BLaER1 treated with 17β-estradiol and CSF1 and Interleukin-3, amounts not matched to agents 10 nM and 100 nM (cell line): ENCODE measurements around the gene CDADC1.
A peak's percentile ranks its signal among the peaks of the same experiment; 100 is the strongest.

Source experiments
- H3K27ac ChIP-seq, 11 experiments: shearing (Covaris generic); formaldehyde crosslinking; 2 replicates each; pipeline ENCODE4 v1.8.1; 2022
- H3K27me3 ChIP-seq, 11 experiments: shearing (Covaris generic); formaldehyde crosslinking; 2 replicates each; pipeline ENCODE4 v1.8.1; 2022
- H3K36me3 ChIP-seq, 11 experiments: shearing (Covaris generic); formaldehyde crosslinking; 2 replicates each; pipeline ENCODE4 v1.8.1; 2022
- H3K4me1 ChIP-seq, 10 experiments: shearing (Covaris generic); formaldehyde crosslinking; 2 replicates each; pipeline ENCODE4 v1.8.1; 2022
- H3K4me2 ChIP-seq, 11 experiments: shearing (Covaris generic); formaldehyde crosslinking; 2 replicates each; pipeline ENCODE4 v1.8.1; 2022
- H3K4me3 ChIP-seq, 10 experiments: shearing (Covaris generic); formaldehyde crosslinking; 2 replicates each; pipeline ENCODE4 v1.8.1; 2022
- H3K9ac ChIP-seq, 11 experiments: shearing (Covaris generic); formaldehyde crosslinking; 2 replicates each; pipeline ENCODE4 v1.8.1; 2022
- H3K9me3 ChIP-seq, 11 experiments: shearing (Covaris generic); formaldehyde crosslinking; replicated peaks in 1 of 11; 2 replicates each; pipeline ENCODE4 v1.8.1; 2022
- H4K20me1 ChIP-seq, 11 experiments: shearing (Covaris generic); formaldehyde crosslinking; 2 replicates each; pipeline ENCODE4 v1.8.1; 2022
- Cebpa-rat ChIP-seq, 11 experiments: shearing (Covaris generic); IDR thresholded peaks; 2 replicates each; pipeline ENCODE4 v1.8.1; 2022

Gene CDADC1

GRCh38 chr13:49310251-49310650, 62.5 kb downstream of the CDADC1 start:
- H3K36me3 ChIP-seq, result peaks cover 0 to 14% (median 4%) of the 10 kb centered on the region in 11 experiments; a peak in 6 of 22 replicates
- H3K27ac ChIP-seq, result no peak overlapping the region
- H3K4me2 ChIP-seq, result peak overlapping the region in 1 of 11 experiments; percentile 26; a peak in 3 of 22 replicates
- H4K20me1 ChIP-seq, result no peaks in the 10 kb centered on the region
- TF ChIP-seq Cebpa-rat (IDR thresholded peaks at IDR 0.05), result no peak
- H3K27me3 ChIP-seq, result no peaks in the 10 kb centered on the region
- no peaks in the 10 kb centered on the region for H3K9me3 ChIP-seq
- no peak overlapping the region for H3K4me3 ChIP-seq
- H3K9ac ChIP-seq, result no peak overlapping the region
- H3K4me1 ChIP-seq, result peaks cover 14 to 67% (median 35%) of the 10 kb centered on the region in 10 experiments

GRCh38 chr13:49311816-49312215, 64.1 kb downstream of the CDADC1 start:
- peaks cover 14 to 55% (median 25%) of the 10 kb centered on the region in 10 experiments for H3K4me1 ChIP-seq
- H3K9me3 ChIP-seq, result peaks cover 0 to 4% (median 0%) of the 10 kb centered on the region in 11 experiments; a peak in 3 of 22 replicates
- no peak overlapping the region for H3K27ac ChIP-seq
- no peak overlapping the region for H3K4me3 ChIP-seq
- no peaks in the 10 kb centered on the region for H4K20me1 ChIP-seq
- H3K36me3 ChIP-seq, result peaks cover 0 to 14% (median 4%) of the 10 kb centered on the region in 11 experiments; a peak in 6 of 22 replicates
- H3K27me3 ChIP-seq, result no peaks in the 10 kb centered on the region
- TF ChIP-seq Cebpa-rat (IDR thresholded peaks at IDR 0.05), result no peak
- no peak overlapping the region for H3K9ac ChIP-seq
- peak overlapping the region in 8 of 11 experiments; percentile 6 to 60 (median 34); a peak in 11 of 22 replicates for H3K4me2 ChIP-seq

- Histone ChIP-seq H3K4me1 (peaks cover 13 to 47% (median 23%) of the 10 kb centered on the region in 10 experiments), H3K9me3 (peaks cover 0 to 18% (median 6%) of the 10 kb centered on the region in 11 experiments; a peak in 7 of 22 replicates), H3K36me3 (peaks cover 0 to 20% (median 4%) of the 10 kb centered on the region in 11 experiments; a peak in 6 of 22 replicates), H3K4me2 (peak overlapping the region in 5 of 11 experiments; percentile 10 to 60 (median 46); a peak in 6 of 22 replicates), H3K4me3 (no peak overlapping the region), H3K9ac (peak overlapping the region in 2 of 11 experiments; percentile 11 to 36; a peak in 1 of 22 replicates), H3K27ac (no peak overlapping the region; a peak in 1 of 22 replicates), H3K27me3 (no peaks in the 10 kb centered on the region), H4K20me1 (no peaks in the 10 kb centered on the region)
- TF ChIP-seq Cebpa-rat (IDR thresholded peaks at IDR 0.05), result no peak
Measured at GRCh38 chr13:49314344-49314882, 66.7 kb downstream of the CDADC1 start.

- Histone ChIP-seq H3K9me3 (peaks cover 0 to 18% (median 6%) of the 10 kb centered on the region in 11 experiments; a peak in 7 of 22 replicates), H3K27me3 (no peaks in the 10 kb centered on the region), H3K4me1 (peaks cover 19 to 51% (median 30%) of the 10 kb centered on the region in 10 experiments), H4K20me1 (no peaks in the 10 kb centered on the region), H3K9ac (no peak overlapping the region), H3K36me3 (peaks cover 0 to 16% (median under 1%) of the 10 kb centered on the region in 11 experiments; a peak in 6 of 22 replicates), H3K4me2 (no peak overlapping the region), H3K4me3 (no peak overlapping the region), H3K27ac (no peak overlapping the region)
- no peak for TF ChIP-seq Cebpa-rat (IDR thresholded peaks at IDR 0.05)
Measured at GRCh38 chr13:49315036-49315565, 67.4 kb downstream of the CDADC1 start.

GRCh38 chr13:49315756-49316482, 68.2 kb downstream of the CDADC1 start:
- no peak overlapping the region for H3K4me3 ChIP-seq
- H4K20me1 ChIP-seq, result no peaks in the 10 kb centered on the region
- H3K4me1 ChIP-seq, result peaks cover 27 to 51% (median 38%) of the 10 kb centered on the region in 10 experiments
- H3K27ac ChIP-seq, result no peak overlapping the region
- H3K27me3 ChIP-seq, result no peaks in the 10 kb centered on the region
- peaks cover 0 to 18% (median 6%) of the 10 kb centered on the region in 11 experiments; a peak in 7 of 22 replicates for H3K9me3 ChIP-seq
- TF ChIP-seq Cebpa-rat (IDR thresholded peaks at IDR 0.05), result no peak
- no peak overlapping the region for H3K4me2 ChIP-seq
- H3K36me3 ChIP-seq, result peaks cover 0 to 10% (median 0%) of the 10 kb centered on the region in 11 experiments; a peak in 2 of 22 replicates
- H3K9ac ChIP-seq, result no peak overlapping the region

- no peaks in the 10 kb centered on the region for H4K20me1 ChIP-seq
Measured at GRCh38 chr13:49319551-49319950, 71.8 kb downstream of the CDADC1 start.

GRCh38 chr13:49319951-49320350, 72.2 kb downstream of the CDADC1 start:
- H3K9me3 ChIP-seq, result peaks cover 0 to 18% (median 6%) of the 10 kb centered on the region in 11 experiments; a peak in 7 of 22 replicates
- peak overlapping the region in 4 of 11 experiments; percentile 20 to 67 (median 54); a peak in 8 of 22 replicates for H3K9ac ChIP-seq
- peak overlapping the region in 8 of 11 experiments; percentile 3 to 72 (median 40); a peak in 13 of 22 replicates for H3K27ac ChIP-seq

More at GRCh38 chr13:49319551-49319950, 71.8 kb downstream of the CDADC1 start:
- Histone ChIP-seq H3K4me3 (no peak overlapping the region; a peak in 1 of 20 replicates), H3K4me2 (peak overlapping the region; percentile 27 to 81 (median 77); a peak in 20 of 22 replicates), H3K9me3 (peaks cover 0 to 18% (median 6%) of the 10 kb centered on the region in 11 experiments; a peak in 7 of 22 replicates), H3K27ac (peak overlapping the region in 8 of 11 experiments; percentile 3 to 72 (median 40); a peak in 13 of 22 replicates), H3K36me3 (peaks cover 0 to 9% (median 0%) of the 10 kb centered on the region in 11 experiments; a peak in 2 of 22 replicates), H3K9ac (peak overlapping the region in 4 of 11 experiments; percentile 20 to 67 (median 54); a peak in 5 of 22 replicates), H3K4me1 (peaks cover 22 to 43% (median 36%) of the 10 kb centered on the region in 10 experiments), H3K27me3 (no peaks in the 10 kb centered on the region)
- no peak for TF ChIP-seq Cebpa-rat (IDR thresholded peaks at IDR 0.05)

GRCh38 chr13:49320975-49321374, 73.2 kb downstream of the CDADC1 start:
- Histone ChIP-seq H3K27me3 (no peaks in the 10 kb centered on the region), H3K4me3 (peak overlapping the region in 4 of 10 experiments; percentile 1 to 26 (median 13); a peak in 4 of 20 replicates), H3K36me3 (peaks cover 0 to 10% (median 0%) of the 10 kb centered on the region in 11 experiments; a peak in 2 of 22 replicates), H3K9ac (peak overlapping the region in 4 of 11 experiments; percentile 17 to 67 (median 54); a peak in 4 of 22 replicates), H3K27ac (peak overlapping the region in 7 of 11 experiments; percentile 16 to 72 (median 43); a peak in 11 of 22 replicates), H3K4me1 (peaks cover 19 to 43% (median 36%) of the 10 kb centered on the region in 10 experiments), H3K9me3 (peaks cover 0 to 18% (median 6%) of the 10 kb centered on the region in 11 experiments; a peak in 7 of 22 replicates), H4K20me1 (no peaks in the 10 kb centered on the region), H3K4me2 (peak overlapping the region; percentile 27 to 81 (median 77); a peak in 21 of 22 replicates)
- TF ChIP-seq Cebpa-rat (IDR thresholded peaks at IDR 0.05), result no peak

More at GRCh38 chr13:49319951-49320350, 72.2 kb downstream of the CDADC1 start:
- H3K4me3 ChIP-seq, result peak overlapping the region in 3 of 10 experiments; percentile 8 to 26 (median 18); a peak in 4 of 20 replicates
- peaks cover 0 to 9% (median 0%) of the 10 kb centered on the region in 11 experiments; a peak in 2 of 22 replicates for H3K36me3 ChIP-seq
- H3K4me2 ChIP-seq, result peak overlapping the region; percentile 27 to 81 (median 77); a peak in 21 of 22 replicates
- TF ChIP-seq Cebpa-rat (IDR thresholded peaks at IDR 0.05), result no peak
- H3K4me1 ChIP-seq, result peaks cover 19 to 43% (median 36%) of the 10 kb centered on the region in 10 experiments
- H3K27me3 ChIP-seq, result no peaks in the 10 kb centered on the region
- H4K20me1 ChIP-seq, result no peaks in the 10 kb centered on the region
